Ecto neural progenitor cell (in vitro differentiated cells): ENCODE results near the gene VIPR2.

ENCODE experiments used
- DNase-seq: peaks from one replicate; pipeline ENCODE4 v3.0.0-alpha.2; 2018; ENCODE audit warnings: low spot score

Gene VIPR2

GRCh38 chr7:159066816-159067575, 77.7 kb downstream of the VIPR2 start:
- DNase-seq: no peak

GRCh38 chr7:159065852-159066480, 78.7 kb downstream of the VIPR2 start:
- no peak for DNase-seq

GRCh38 chr7:159064816-159065510, 79.7 kb downstream of the VIPR2 start:
- DNase-seq: peak; percentile 38

GRCh38 chr7:159064121-159064815, 80.4 kb downstream of the VIPR2 start:
- DNase-seq: no peak

- no peak for DNase-seq
Observed at GRCh38 chr7:159063046-159063840, 81.4 kb downstream of the VIPR2 start.

- no peak for DNase-seq
Observed at GRCh38 chr7:159062569-159062968, 82.1 kb downstream of the VIPR2 start.

- DNase-seq: no peak
Observed at GRCh38 chr7:159061674-159062212, 82.9 kb downstream of the VIPR2 start.

GRCh38 chr7:159061209-159061608, 83.5 kb downstream of the VIPR2 start:
- no peak for DNase-seq

GRCh38 chr7:159060440-159060839, 84.2 kb downstream of the VIPR2 start:
- DNase-seq: no peak

GRCh38 chr7:159059629-159060028, 85.0 kb downstream of the VIPR2 start:
- no peak for DNase-seq

GRCh38 chr7:159057647-159058046, 87.0 kb downstream of the VIPR2 start:
- DNase-seq: no peak

- DNase-seq: no peak
Observed at GRCh38 chr7:159056737-159057136, 87.9 kb downstream of the VIPR2 start.

GRCh38 chr7:159051916-159052315, 92.8 kb downstream of the VIPR2 start:
- no peak for DNase-seq

- DNase-seq: no peak
Observed at GRCh38 chr7:159050704-159051103, 94.0 kb downstream of the VIPR2 start.

GRCh38 chr7:159049266-159050025, 95.2 kb downstream of the VIPR2 start:
- no peak for DNase-seq

GRCh38 chr7:159048656-159049055, 96.0 kb downstream of the VIPR2 start:
- no peak for DNase-seq

GRCh38 chr7:159047536-159047935, 97.1 kb downstream of the VIPR2 start:
- DNase-seq: no peak

GRCh38 chr7:159046300-159046699, 98.4 kb downstream of the VIPR2 start:
- DNase-seq: no peak

GRCh38 chr7:159045839-159046238, 98.8 kb downstream of the VIPR2 start:
- no peak for DNase-seq

GRCh38 chr7:159042581-159043101, 102.0 kb downstream of the VIPR2 start:
- no peak for DNase-seq
